ENCODE measurements around the gene LIN7B. TPM values are rescaled to one million over a fixed set of nuclear protein-coding genes. Genes with fewer than 3 reads are reported as not detected.
"Not testable (repeated sequence)": the region's sequence is repeated elsewhere in the genome, so short reads cannot be mapped to it uniquely, and the experiment has no call there.

The LIN7B gene
- total RNA-seq, 2 donors from 2014 or later = 19.8 TPM; not detected in 1

GRCh38 chr19:49120868-49121267, 6.7 kb downstream of the LIN7B start:
- Histone ChIP-seq H3K4me1 (ENCODE audit: control insufficient read depth in 1 of 2, low read depth in 2 of 2) (peaks cover 13 to 24% of the 10 kb centered on the region in 2 donors), H3K36me3 (no peaks in the 10 kb centered on the region), H3K27me3 (replicated peaks; ENCODE audit: insufficient read depth) (no peaks in the 10 kb centered on the region), H3K9me3 (no peaks in the 10 kb centered on the region), H3K4me3 (no peak overlapping the region), H3K27ac (no peak overlapping the region)
- ATAC-seq (ENCODE audit: insufficient number of reproducible peaks, low FRiP score, low read depth) (no peak), DNase-seq (ENCODE audit: low spot score) (no peak)
- no peak for TF ChIP-seq CTCF (IDR thresholded peaks at IDR 0.05)

- DNase-seq (ENCODE audit: low spot score); ATAC-seq (ENCODE audit: insufficient number of reproducible peaks, low FRiP score, low read depth); H3K27me3 ChIP-seq (replicated peaks; ENCODE audit: insufficient read depth): not testable (repeated sequence)
Measured at GRCh38 chr19:49121841-49122240, 7.7 kb downstream of the LIN7B start.

GRCh38 chr19:49123285-49123684, 9.1 kb downstream of the LIN7B start:
- not testable (repeated sequence) for ATAC-seq (ENCODE audit: insufficient number of reproducible peaks, low FRiP score, low read depth); H3K9me3 ChIP-seq; DNase-seq (ENCODE audit: low spot score); H3K27me3 ChIP-seq (replicated peaks; ENCODE audit: insufficient read depth); H3K36me3 ChIP-seq; H3K27ac ChIP-seq; H3K4me3 ChIP-seq
- H3K4me1 ChIP-seq (ENCODE audit: control insufficient read depth in 1 of 2, low read depth in 2 of 2) = peaks cover 9 to 21% of the 10 kb centered on the region in 2 donors

More at GRCh38 chr19:49121841-49122240, 7.7 kb downstream of the LIN7B start:
- not testable (repeated sequence) for H3K4me3 ChIP-seq, H3K27ac ChIP-seq, H3K9me3 ChIP-seq, H3K36me3 ChIP-seq
- H3K4me1 ChIP-seq (ENCODE audit: control insufficient read depth in 1 of 2, low read depth in 2 of 2) = peaks cover 13 to 24% of the 10 kb centered on the region in 2 donors

- no peak overlapping the region for H3K27ac ChIP-seq
- TF ChIP-seq CTCF (IDR thresholded peaks at IDR 0.05) = no peak
- no peak overlapping the region for H3K4me3 ChIP-seq
- no peaks in the 10 kb centered on the region for H3K9me3 ChIP-seq
- ATAC-seq (ENCODE audit: insufficient number of reproducible peaks, low FRiP score, low read depth) = no peak
- DNase-seq (ENCODE audit: low spot score) = no peak
- H3K27me3 ChIP-seq (replicated peaks; ENCODE audit: insufficient read depth) = no peaks in the 10 kb centered on the region
- no peaks in the 10 kb centered on the region for H3K36me3 ChIP-seq
- peaks cover 6 to 15% of the 10 kb centered on the region in 2 donors for H3K4me1 ChIP-seq (ENCODE audit: control insufficient read depth in 1 of 2, low read depth in 2 of 2)
Measured at GRCh38 chr19:49125025-49125731, 11.0 kb downstream of the LIN7B start.

GRCh38 chr19:49126575-49126974, 12.4 kb downstream of the LIN7B start:
- Histone ChIP-seq H3K4me3 (no peak overlapping the region), H3K36me3 (no peaks in the 10 kb centered on the region), H3K27ac (no peak overlapping the region), H3K9me3 (no peaks in the 10 kb centered on the region), H3K27me3 (replicated peaks; ENCODE audit: insufficient read depth) (no peaks in the 10 kb centered on the region), H3K4me1 (ENCODE audit: control insufficient read depth in 1 of 2, low read depth in 2 of 2) (peaks cover 6 to 13% of the 10 kb centered on the region in 2 donors)
- ATAC-seq (ENCODE audit: insufficient number of reproducible peaks, low FRiP score, low read depth) (no peak), DNase-seq (ENCODE audit: low spot score) (no peak)
- TF ChIP-seq CTCF (IDR thresholded peaks at IDR 0.05) = no peak

- H3K9me3 ChIP-seq; DNase-seq (ENCODE audit: low spot score); H3K27me3 ChIP-seq (replicated peaks; ENCODE audit: insufficient read depth); ATAC-seq (ENCODE audit: insufficient number of reproducible peaks, low FRiP score, low read depth); H3K36me3 ChIP-seq: not testable (repeated sequence)
- H3K4me3 ChIP-seq = peak overlapping the region; percentile 60
- peak overlapping the region in 1 of 2 donors; percentile 13 for H3K27ac ChIP-seq
- H3K4me1 ChIP-seq (ENCODE audit: control insufficient read depth in 1 of 2, low read depth in 2 of 2) = peaks cover 6 to 13% of the 10 kb centered on the region in 2 donors
Measured at GRCh38 chr19:49127225-49127624, 13.1 kb downstream of the LIN7B start.

Data from thoracic aorta (tissue), 2 donors.